Endothelial cell of umbilical vein (primary cell): ENCODE data around the gene SPACA6. TPM values are rescaled to one million over a fixed set of nuclear protein-coding genes. Genes with fewer than 3 reads are reported as not detected.

Source experiments
- BruUV-seq: library from RNA; stranded (reverse); fragments of 400-500 nt; replicated peaks from 2 replicates; lab custom pipeline; 2021; lab: Mats Ljungman, UMichigan
- CTCF ChIA-PET: fragments of 300-600, 350-600 bp; sonication (Branson Sonifier 250); formaldehyde crosslinking; loops from one replicate; lab custom pipeline; 2021; ENCODE audit warnings: antibody characterized with exemption, inconsistent platforms; lab: Charles Lee
- POLR2A ChIA-PET: fragments of 300-600, 350-600 bp; sonication (Branson Sonifier 250); formaldehyde crosslinking; loops from one replicate; lab custom pipeline; 2021; ENCODE audit warnings: antibody characterized with exemption, inconsistent platforms; lab: Charles Lee
- DNase-seq: peaks from one replicate; pipeline ENCODE4 v3.0.0-alpha.2; 2011; ENCODE audit warnings: low read depth, low spot score
- FAIRE-seq: peaks from 2 replicates; lab custom pipeline; 2011; peaks lifted over from hg19 to GRCh38; lab: Jason Lieb, UNC
- H2AFZ ChIP-seq: 2 replicates; pipeline ENCODE4 v1.6.0; 2012; ENCODE audit warnings: low read depth, low read length, control low read depth, inconsistent platforms
- H3K27ac ChIP-seq: 2 replicates; pipeline ENCODE4 v1.5.1; 2011; ENCODE audit warnings: low read depth, mild to moderate bottlenecking, control low read depth, low read length, moderate library complexity; ENCODE audit not compliant: insufficient read depth
- H3K27me3 ChIP-seq, 2 experiments: 2 replicates each; pipeline versions ENCODE4 v1.6.0 to v1.6.1; 2011; ENCODE audit warnings: low read length in 2 of 2, mixed read lengths in 1 of 2; ENCODE audit not compliant: control insufficient read depth in 2 of 2, insufficient read depth in 2 of 2
- H3K36me3 ChIP-seq, 2 experiments: 2 replicates in 1 of 2; 3 replicates in 1 of 2; pipeline ENCODE4 v1.5.1; 2011; ENCODE audit warnings: low read length in 2 of 2, mild to moderate bottlenecking in 1 of 2, moderate library complexity in 1 of 2; ENCODE audit not compliant: control insufficient read depth in 2 of 2, insufficient read depth in 2 of 2; ENCODE audit errors: extremely low read depth in 1 of 2
- H3K4me1 ChIP-seq: 3 replicates; pipeline ENCODE4 v1.5.1; 2011; ENCODE audit warnings: mild to moderate bottlenecking, low read length; ENCODE audit not compliant: control insufficient read depth, insufficient read depth; ENCODE audit errors: extremely low read depth
- H3K4me2 ChIP-seq: 2 replicates; pipeline ENCODE4 v1.6.1; 2011; ENCODE audit warnings: low read length, control low read depth, mixed read lengths; ENCODE audit not compliant: insufficient read depth
- H3K4me3 ChIP-seq, 3 experiments: fragments of 200-600 bp in 1 of 3; sonication (generic), shearing (Covaris generic) in 1 of 3; replicated peaks in 1 of 3; 2 replicates each; pipeline ENCODE4 v1.5.1; 2011 to 2016; ENCODE audit warnings: control low read depth in 3 of 3, low read length in 3 of 3, mild to moderate bottlenecking in 2 of 3, inconsistent platforms in 1 of 3, low read depth in 1 of 3, moderate library complexity in 1 of 3; ENCODE audit not compliant: insufficient read depth in 1 of 3
- H3K79me2 ChIP-seq: 2 replicates; pipeline ENCODE4 v1.6.0; 2012; ENCODE audit warnings: low read length, inconsistent platforms; ENCODE audit not compliant: control insufficient read depth, insufficient read depth
- H3K9ac ChIP-seq: replicated peaks from 2 replicates; pipeline ENCODE3; 2011; ENCODE audit warnings: low read length, control low read depth; ENCODE audit not compliant: insufficient read depth; ENCODE audit errors: extremely low read depth
- H3K9me1 ChIP-seq: replicated peaks from 3 replicates; pipeline ENCODE4 v1.6.0; 2011; ENCODE audit warnings: mild to moderate bottlenecking, low read length; ENCODE audit not compliant: control insufficient read depth, insufficient read depth; ENCODE audit errors: extremely low read depth
- H3K9me3 ChIP-seq: replicated peaks from 2 replicates; pipeline ENCODE4 v1.5.1; 2012; ENCODE audit warnings: low read length, inconsistent platforms; ENCODE audit not compliant: control insufficient read depth, insufficient read depth
- H4K20me1 ChIP-seq: replicated peaks from 2 replicates; pipeline ENCODE3; 2011; ENCODE audit warnings: mild to moderate bottlenecking, low read length; ENCODE audit not compliant: control insufficient read depth, insufficient read depth; ENCODE audit errors: extremely low read depth
- CTCF ChIP-seq, 2 donors: IDR thresholded peaks; 1 replicate in 1 of 2; 2 replicates in 1 of 2; pipeline ENCODE4 v1.5.1; 2011; ENCODE audit warnings: low read length in 2 of 2, mild to moderate bottlenecking in 2 of 2, moderate library complexity in 2 of 2, control low read depth in 1 of 2, inconsistent platforms in 1 of 2, low read depth in 1 of 2; ENCODE audit not compliant: insufficient read depth in 1 of 2; ENCODE audit errors: extremely low read depth in 1 of 2
- EZH2 ChIP-seq: IDR thresholded peaks from 2 replicates; pipeline ENCODE4 v1.6.1; 2012; ENCODE audit warnings: borderline replicate concordance, low read depth, mild to moderate bottlenecking, moderate library complexity, low read length, inconsistent platforms; ENCODE audit not compliant: severe bottlenecking
- FOS ChIP-seq: IDR thresholded peaks from 2 replicates; pipeline ENCODE4 v1.6.1; 2011; ENCODE audit warnings: mild to moderate bottlenecking, low read length, moderate library complexity, borderline replicate concordance; ENCODE audit not compliant: insufficient read depth
- GATA2 ChIP-seq: IDR thresholded peaks from 2 replicates; pipeline ENCODE4 v1.7.0; 2011; ENCODE audit warnings: low read depth, mild to moderate bottlenecking, moderate library complexity, mixed read lengths, low read length; ENCODE audit not compliant: insufficient read length, insufficient read depth
- JUN ChIP-seq: IDR thresholded peaks from 2 replicates; pipeline ENCODE4 v1.6.1; 2011; ENCODE audit warnings: borderline replicate concordance, low read depth; ENCODE audit not compliant: insufficient read length, insufficient read depth
- MYC ChIP-seq: IDR thresholded peaks from one replicate; pipeline ENCODE4 v1.6.1; 2011; ENCODE audit warnings: mild to moderate bottlenecking, low read depth, low read length
- POLR2A ChIP-seq: IDR thresholded peaks from 2 replicates; pipeline ENCODE4 v1.6.1; 2012; ENCODE audit warnings: low read depth, mild to moderate bottlenecking, control low read depth, low read length
- POLR2AphosphoS5 ChIP-seq: IDR thresholded peaks from 2 replicates; pipeline ENCODE4 v1.6.1; 2012; ENCODE audit warnings: low read depth, mild to moderate bottlenecking, control low read depth, low read length, moderate library complexity; ENCODE audit not compliant: insufficient read depth
- dilution Hi-C: fragments of 300-500 bp; cut with MboI; formaldehyde crosslinking; loops from one replicate; pipeline ENCODE4 v1.15.0; 2019; ENCODE audit warnings: low sequenced_read_pairs; ENCODE audit not compliant: extremely low pct_ligation_motif_present
- intact Hi-C: fragments of 100-400 bp; cut with micrococcal nuclease; formaldehyde crosslinking; loops from one replicate; pipeline ENCODE4 v1.10.0; 2022
- polyA plus RNA-seq, 4 experiments: library from polyadenylated mRNA; depleted of rRNA in 3 of 4; stranded (reverse) in 3 of 4; unstranded in 1 of 4; fragments of >200 nt; gene quantifications; 2 replicates each; pipeline versions ENCODE4 v1.2.1 to v1.2.3, GENCODE V29; 2011 to 2012; ENCODE audit warnings: missing spikeins in 1 of 4
- total RNA-seq: library from RNA; stranded (reverse); gene quantifications from 2 replicates; pipeline ENCODE4 v1.2.3, GENCODE V29; 2021
- TF ChIP-seq, protein P1 (sequence below): IDR thresholded peaks from 2 replicates; pipeline ENCODE4 v1.6.1; 2011; ENCODE audit not compliant: insufficient read depth, insufficient read length

The SPACA6 gene
- total and polyA plus RNA-seq, 2 donors (not counting 3 experiments of a cell fraction or from before 2014, with no cell fraction given), result 11.9 to 41.1 TPM

DNA sequence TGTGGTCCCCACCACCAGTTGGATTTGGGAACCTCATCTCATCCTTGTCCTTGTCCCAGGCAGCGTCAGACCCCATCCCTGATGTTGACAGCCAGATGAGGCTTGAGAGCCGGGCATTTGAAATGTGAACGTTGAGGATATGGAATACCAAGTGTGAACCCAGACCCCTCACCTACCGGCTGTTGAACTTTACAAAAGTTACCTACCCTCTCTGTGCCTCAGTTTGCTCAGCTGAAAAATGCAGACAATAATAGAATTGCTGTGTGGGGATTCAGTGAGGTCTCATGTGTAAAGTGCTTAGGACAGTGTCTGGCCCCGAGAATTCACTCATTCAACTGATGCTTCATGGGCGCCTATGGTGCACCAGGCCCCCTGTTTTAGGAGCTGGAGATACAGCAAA, 45.8 kb upstream of the SPACA6 start:
- ChIA-PET POLR2A (no interaction called here), CTCF (interaction anchor here (1.1 to 2.5 kb wide), 2 partner anchors 10 kb away, joined by 3 to 16 read pairs; no protein-coding TSS in a partner anchor)
- FAIRE-seq (no peak), DNase-seq (no peak)
- Histone ChIP-seq H3K9me1 (no peaks in the 10 kb centered on the region), H3K27ac (no peak overlapping the region), H3K27me3 (no peaks in the 10 kb centered on the region), H3K36me3 (no peaks in the 10 kb centered on the region), H3K79me2 (no peaks in the 10 kb centered on the region), H3K4me3 (no peak overlapping the region), H3K4me2 (no peak overlapping the region), H3K9ac (no peak overlapping the region), H3K4me1 (no peaks in the 10 kb centered on the region), H4K20me1 (no peaks in the 10 kb centered on the region), H3K9me3 (no peaks in the 10 kb centered on the region), H2AFZ (no peak overlapping the region)
- no TSS peak for BruUV-seq
- intact Hi-C loops, result no loop called here
- dilution Hi-C loops, result no loop called here
- TF ChIP-seq FOS (no peak), JUN (no peak), GATA2 (no peak), MYC (no peak), CTCF (IDR thresholded peaks at IDR 0.05; ENCODE audit: extremely low read depth in 1 of 2, insufficient read depth in 1 of 2, low read depth in 1 of 2, low read length in 2 of 2) (no peak), EZH2 (no peak), POLR2A (no peak), POLR2AphosphoS5 (no peak)
- TF ChIP-seq, protein P1, sequence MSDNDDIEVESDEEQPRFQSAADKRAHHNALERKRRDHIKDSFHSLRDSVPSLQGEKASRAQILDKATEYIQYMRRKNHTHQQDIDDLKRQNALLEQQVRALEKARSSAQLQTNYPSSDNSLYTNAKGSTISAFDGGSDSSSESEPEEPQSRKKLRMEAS, result no peak
